Skin of body (tissue), 2 donors: Measurements from ENCODE around the gene LIMA1. TPM values are rescaled to one million over a fixed set of nuclear protein-coding genes. Genes with fewer than 3 reads are reported as not detected.
"Not testable (repeated sequence)": the region's sequence is repeated elsewhere in the genome, so short reads cannot be mapped to it uniquely, and the experiment has no call there.

Experiments
- DNase-seq: peaks from one replicate; lab custom pipeline; 2025; lab: John Stamatoyannopoulos, UW
- total RNA-seq: library from RNA; depleted of rRNA; stranded (reverse); fragments of >200 nt; gene quantifications from one replicate; pipeline ENCODE4 v1.2.3, GENCODE V29; 2014

The LIMA1 gene
- total RNA-seq, 1 donor from 2014 or later, result 84.0 TPM

DNA sequence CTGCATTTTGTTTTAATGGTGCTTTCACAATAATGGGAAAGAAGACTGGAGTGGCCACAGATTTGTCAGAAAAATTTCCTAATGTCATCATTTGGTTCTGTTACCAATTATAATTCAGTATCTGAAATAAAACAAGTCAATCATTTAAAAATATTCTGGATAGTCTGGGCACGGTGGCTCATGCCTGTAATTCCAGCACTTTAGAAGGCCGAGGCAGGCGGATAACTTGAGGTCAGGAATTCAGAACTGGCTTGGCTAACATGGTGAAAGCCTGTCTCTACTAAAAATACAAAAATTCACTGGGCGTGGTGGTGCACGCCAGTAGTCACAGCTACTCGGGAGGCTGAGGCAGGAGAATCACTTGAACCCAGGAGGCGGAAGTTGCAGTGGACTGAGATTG lies 4.0 kb upstream of the LIMA1 start:
- no peak for DNase-seq

DNA sequence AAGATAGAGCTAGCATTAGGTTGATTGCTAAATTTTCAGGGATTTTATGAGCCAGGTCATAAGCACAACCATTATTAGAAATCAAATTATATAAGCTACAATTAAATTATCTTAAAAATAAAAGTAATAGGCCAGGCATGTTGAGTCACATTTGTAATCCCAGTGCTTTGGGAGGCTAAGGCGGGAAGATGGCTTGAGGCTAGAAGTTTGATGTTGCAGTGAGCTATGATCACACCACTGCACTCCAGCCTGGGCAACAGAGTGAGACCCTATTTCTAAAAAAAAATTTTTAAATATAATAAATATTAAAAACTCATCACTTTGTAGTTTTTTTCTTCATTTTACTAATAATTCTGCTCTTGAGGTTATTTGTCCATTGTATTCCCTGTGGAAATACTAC lies 1.9 kb upstream of the LIMA1 start:
- no peak for DNase-seq

DNA sequence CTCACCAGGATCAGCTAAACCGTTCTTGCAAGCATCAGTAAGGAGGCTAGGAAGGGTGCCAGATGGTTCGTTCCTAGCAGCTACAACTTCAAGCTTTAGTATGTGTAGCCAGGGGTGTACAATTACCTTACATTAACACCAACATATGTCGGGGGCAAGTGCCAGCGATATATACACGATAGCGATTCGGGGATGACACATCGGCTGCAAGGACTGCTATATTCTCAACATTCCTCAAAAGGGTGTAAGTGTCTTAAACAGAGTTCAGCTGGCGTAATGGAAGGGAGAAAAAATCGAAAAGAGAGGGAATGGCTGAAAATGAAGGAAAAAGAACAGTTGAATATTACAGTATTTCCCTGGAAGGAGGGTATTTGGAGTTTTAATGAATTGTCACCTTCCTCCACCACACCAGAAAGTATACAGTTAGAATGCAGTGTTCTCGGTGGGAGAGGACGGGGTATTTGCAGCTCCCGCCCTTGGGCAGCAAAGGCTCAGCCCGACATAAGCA lies 545 bp downstream of the LIMA1 start:
- DNase-seq, result peak; percentile 81

DNA sequence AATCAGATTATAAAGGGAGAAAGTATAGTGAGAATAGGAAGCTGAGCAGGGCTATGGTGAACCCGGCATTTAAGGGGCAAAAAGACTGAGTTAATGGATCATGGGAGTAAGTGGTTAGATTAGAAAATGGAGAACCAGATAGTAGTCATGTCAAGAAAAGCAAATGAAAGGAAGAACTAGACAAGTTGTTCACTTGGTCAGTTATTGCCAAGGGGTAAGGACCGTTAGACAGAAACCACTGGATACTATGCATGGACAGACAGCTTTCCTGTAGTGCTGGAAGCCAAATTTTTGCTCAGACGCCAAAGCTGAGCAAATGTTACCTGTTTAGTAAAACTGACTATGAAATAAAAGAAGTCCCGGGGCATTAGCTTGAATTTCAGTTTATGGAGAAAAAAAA lies 3.8 kb downstream of the LIMA1 start:
- DNase-seq, result no peak

DNA sequence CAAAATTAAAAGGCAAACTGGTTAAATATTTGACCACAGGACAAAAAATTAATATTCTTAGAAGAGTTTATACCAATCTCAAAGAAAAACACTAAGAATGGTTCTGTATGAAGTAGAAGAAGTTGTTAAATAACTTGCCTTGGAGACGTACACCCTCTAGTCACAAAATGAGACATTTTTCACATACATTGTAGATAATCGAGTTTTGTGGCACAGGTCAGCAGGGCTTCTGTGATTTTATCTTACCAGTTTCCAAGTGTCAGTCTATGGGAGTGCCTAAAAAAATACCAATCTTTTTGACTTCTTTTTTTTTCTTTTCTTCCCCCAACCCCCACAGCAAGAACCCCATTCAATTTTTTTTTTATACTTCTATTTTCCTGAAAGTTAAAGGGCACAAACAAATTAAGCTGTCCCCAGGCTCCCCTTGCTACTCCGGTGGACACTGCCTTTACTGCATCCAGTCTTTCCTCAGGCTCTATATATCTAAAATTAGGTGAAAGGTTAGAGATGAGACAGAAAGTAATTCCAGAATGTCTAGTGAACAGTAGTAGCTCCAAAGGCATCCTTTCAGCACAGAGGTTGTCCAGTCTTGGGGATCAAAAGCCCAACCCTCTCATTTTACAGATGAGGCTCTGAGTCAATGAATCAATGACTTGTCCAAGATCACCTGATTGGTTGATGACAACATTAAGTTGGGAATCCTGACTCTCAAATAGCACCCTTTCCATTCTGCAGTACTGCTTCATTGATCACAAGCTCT lies 6.2 kb downstream of the LIMA1 start:
- no peak for DNase-seq

DNA sequence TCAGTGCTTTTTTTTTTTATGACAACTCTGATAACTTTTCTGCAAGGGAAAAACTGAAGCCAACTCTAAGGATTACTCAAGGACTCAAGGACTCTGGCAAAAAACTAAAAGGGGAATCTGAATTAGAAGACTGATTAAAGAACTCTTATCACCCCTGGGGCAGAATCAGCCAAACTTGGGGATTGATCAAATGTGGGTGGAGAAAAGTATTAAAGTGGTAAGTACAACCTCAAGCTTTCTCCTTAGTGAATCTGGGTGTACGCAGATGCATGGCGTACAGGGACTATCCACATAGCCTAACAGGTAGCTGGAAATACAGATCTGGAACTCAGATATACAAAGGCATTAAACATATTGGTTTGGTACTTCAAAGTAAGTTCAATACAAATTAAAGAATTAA lies 7.3 kb downstream of the LIMA1 start:
- DNase-seq, result no peak

DNA sequence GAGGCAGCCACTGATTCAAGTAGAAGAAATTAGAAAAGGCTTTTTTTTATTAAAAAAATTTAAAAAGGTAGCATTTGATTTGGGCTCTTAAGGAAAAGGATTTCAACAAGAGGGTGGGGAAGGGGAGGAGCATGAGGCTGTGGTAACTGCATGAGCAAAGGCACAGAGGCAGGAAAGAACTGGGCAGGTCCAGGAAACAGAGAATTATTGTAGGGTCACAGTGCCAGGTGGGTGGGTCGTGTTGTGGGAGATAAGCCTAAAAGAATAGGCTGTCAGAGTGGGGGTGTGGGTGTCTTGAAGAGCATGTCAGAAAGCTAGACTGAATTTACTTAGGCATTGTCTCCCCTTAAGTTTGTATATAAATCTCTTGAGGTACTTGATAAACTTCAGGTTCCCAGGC lies 7.8 kb downstream of the LIMA1 start:
- no peak for DNase-seq

DNA sequence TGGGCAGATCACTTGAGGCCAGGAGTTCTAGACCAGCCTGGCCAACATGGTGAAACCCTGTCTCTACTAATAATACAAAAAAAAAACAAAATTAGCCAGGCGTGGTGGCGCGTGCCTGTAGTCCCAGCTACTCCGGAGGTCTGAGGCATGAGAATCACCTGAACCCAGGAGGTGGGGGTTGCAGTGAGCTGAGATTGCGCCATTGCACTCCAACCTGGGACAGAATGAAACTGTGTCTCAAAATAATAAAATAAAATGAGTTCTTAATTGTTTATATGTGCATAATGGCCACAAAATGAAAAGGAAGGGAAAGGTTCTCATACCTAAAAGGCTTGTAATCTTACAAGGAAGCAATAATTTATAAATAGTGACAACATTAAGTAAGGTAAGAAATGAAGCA lies 8.2 kb downstream of the LIMA1 start:
- DNase-seq, result not testable (repeated sequence)

DNA sequence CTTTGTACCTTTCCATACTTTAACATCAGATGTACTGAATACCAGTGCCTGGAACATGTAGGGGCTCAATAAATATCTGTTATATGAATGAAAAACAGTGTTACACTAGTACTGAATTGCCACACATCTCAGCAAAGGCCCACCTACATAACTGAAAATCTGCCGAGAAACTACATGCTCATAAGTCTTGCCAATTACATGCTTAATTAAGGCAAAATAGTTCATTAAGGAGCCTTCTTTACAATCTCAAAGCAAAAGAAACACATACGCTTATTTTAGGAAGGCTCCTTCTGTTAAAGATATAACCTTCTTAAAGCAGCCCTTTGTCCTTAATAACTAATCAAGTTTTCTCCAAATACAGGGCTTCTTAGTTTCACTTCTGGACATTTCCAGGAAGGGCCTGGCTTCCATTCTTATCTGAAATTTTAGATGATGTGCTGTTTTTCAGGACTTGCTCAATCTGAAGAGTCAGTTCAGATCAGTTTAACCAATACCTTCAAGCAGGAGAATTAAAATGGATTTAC lies 11.5 kb downstream of the LIMA1 start:
- no peak for DNase-seq

DNA sequence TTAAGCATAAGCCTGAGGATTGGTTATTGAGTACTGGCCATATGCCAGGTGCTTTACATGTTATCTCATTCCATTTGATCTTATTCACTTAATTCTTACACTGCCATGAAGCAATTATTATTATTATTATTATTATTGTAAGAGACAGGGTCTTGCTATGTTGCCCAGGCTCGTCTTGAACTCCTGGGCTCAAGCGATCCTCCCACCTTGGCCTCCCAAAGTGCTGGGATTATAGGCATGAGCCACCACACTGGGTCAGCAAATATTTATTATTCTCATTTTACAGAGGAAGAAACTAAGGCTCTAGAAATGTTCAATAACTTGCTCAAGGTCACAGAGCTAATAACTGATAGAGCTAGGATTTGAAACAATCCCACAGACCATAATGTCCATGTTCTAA lies 14.8 kb downstream of the LIMA1 start:
- DNase-seq, result no peak

DNA sequence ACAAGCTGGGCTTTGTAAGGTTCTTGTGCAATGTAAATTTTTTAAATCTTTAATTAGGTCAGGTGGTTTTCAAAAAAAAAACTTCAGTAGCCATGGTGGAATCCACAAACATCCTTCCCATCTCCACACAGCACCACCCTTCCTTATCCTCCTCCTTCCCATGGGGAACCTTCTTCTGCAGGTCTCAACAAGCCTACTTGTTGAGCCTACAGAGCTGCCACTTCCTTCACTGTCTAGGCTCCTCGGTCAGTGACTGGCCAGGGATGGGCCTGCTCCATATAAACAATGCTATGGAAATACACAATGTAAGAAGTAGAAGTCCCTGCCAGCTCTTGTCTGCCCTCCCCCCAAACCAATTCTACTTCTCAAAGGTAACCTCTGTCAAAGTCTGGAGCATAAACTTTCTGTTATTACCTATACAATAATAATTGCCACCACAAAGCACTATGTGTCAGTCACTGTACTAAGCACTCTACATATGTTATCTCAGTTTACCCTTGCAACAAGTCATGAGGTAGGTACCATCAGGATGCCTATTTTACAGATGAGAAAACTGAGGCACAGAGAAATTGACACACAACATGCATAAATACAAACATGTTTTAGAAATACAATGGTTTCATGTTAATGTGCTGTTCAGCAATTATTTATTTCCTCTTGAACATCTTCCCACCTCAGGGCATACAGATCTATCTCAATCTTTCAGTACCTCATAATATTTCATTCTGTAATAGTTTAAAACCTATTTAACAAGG lies 17.4 kb downstream of the LIMA1 start:
- no peak for DNase-seq

DNA sequence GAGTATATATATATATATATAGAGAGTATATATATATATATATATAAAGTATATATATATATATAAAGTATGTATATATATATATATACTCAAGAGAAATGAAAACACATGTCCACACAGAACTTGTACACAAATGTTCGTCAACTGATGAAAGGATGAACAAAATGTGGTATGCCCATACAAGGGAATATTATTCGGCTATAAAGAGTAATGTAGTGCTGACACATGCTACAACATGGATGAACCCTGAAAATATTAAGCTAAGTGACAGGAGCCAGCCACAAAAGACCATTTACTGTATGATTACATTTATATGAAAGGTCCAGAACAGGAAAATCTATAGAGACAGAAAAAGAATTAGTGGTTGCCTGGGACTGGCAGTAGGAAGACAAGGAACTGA lies 19.5 kb downstream of the LIMA1 start:
- DNase-seq, result no peak

DNA sequence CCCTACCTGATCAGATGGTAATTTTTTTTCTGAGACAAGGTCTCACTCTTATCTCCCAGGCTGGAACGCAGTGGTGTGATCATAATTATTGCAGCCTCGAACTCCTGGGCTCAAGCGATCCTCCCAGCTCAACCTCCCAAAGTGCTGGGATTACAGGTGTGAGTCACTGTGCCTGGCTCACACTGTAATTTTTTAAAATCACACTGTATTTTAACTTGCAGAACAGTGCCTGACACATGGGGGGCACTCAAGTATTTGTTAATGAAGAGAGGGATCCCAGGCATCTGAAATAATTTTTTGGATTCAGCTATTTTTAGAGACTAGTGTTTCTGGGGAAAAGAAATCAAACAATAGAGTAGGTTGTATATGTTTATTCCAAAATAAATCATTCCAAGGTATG lies 21.7 kb downstream of the LIMA1 start:
- DNase-seq, result no peak

DNA sequence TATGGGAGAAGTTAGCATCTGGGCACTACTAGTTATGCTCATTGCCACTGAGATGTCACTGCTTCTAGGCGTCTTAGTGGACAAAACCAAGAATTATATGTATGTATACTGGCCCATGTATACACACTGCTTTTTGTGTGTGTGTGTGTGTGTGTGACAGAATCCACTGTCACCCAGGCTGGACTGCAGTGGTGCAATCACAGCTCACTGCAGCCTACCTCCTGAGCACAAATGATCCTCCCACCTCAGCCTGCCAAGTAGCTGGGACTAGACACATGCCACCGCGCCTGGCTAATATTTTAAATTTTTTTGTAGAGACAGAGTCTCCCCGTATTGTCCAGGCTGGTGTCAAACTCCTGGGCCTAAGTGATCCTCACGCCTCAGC lies 25.2 kb downstream of the LIMA1 start:
- DNase-seq, result no peak

DNA sequence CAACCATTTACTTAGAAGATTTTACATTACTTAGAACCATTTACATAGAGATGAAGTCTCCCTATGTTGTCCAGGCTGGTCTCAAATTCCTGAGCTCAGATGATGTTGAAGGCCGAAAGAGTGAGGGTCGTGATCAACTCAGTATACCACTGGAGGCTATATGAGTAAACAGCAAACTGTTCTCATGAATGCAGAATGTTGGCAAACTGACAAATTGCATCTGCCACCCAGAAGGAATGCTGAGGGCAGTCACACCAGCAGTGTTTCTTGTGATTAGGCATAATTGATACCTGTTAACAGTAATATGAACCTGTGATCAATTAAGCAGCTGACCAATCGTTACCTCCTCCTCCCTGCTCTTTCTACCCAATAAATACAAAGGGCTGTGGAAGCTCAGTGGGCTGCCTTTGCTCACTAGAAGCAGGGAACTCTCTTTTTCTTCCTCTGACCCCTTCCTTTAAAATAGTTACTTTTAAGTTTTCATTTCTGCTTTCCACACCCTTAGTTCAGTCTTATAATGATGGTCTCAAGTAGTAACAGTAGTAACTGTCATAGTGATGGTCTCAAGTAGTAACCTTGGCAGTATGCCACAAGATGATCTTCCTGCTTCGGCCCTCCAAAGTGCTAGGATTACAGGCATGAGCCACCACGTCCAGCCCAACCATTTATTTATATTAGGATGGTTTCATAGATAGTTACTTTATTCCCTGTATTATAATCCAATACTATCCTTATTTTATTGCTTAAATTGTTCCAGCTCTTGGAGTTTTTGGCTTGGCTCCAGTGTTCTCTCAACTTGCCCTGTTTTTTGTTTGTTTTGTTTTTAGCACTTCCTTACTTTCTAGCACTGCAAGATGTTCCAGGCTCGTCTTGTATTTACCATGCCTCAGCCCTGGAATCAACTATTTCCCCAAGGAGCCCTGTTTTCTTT lies 25.8 kb downstream of the LIMA1 start:
- DNase-seq, result peak; percentile 88

DNA sequence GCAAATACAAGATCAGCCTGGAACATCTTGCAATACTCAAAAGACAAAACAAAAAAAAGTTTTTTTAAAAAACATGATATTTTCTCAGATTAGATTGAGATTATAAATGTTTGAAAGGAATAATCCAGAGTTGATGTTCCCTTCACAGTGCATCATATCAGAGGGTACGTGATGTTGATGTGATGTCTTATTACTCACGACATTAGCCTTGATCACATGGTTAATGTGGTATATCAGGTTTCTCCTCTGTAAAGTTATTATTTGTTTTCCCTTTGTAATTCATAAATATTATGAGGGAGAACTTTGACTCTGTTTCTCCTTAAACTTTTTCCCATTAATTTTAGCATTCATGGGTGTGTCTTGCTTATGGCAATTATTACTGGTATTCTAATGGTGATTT lies 26.6 kb downstream of the LIMA1 start:
- no peak for DNase-seq

DNA sequence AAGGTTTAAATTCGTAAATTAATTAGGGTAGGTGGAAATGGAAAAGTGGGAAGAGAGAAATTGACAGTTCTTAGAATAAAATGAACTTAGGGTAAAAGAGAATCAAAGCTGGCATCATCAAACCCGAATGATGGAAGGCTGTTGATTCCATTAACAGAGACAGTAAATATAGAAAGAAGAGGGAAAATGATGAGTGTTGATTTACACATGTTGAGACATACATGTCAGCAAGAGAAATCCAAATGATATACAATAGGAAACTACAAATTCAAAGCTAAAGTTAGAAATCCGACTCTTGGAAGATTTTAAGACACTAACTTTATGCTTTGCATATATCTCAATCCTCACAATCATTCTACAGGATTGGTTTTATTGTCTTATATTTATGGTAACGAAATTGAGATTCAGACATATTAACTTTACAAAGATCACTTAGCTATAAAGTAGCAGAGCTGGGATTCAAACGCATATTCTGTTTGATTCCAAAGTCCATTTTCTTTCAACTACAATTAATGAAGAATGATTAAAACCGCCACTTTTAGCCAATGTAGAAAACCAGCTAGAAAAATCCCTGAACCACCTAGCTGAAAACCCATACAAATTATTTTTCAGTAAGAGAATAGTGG lies 30.2 kb downstream of the LIMA1 start:
- no peak for DNase-seq

DNA sequence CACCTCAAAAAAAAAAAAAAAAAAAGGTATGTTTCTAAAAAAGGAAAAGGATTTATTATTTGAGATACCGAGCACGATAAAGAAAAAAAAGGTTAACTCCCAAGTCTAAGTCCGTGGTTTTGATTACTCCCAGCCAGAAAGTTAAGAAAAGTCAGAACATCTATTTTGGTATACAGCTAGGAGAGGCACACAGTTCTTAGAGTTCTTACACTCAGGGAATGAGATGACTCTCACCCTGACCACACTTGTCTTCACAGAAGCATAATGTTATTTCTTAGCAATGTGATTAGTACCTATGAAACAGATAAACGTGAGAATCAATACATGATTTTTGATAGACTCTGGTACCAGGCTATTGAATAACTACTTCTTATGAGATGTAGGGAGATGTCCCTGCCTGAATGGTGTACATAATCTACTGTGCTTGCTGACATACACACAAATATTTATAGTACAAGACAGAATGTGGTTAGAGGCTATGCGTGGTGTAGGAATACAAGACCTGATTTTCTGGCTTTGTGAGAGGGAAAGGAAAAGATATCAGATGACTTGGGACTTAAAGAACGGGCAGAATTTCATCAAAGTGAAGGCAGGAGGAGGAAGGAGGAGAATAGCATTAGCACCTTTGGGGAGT lies 31.6 kb downstream of the LIMA1 start:
- DNase-seq, result peak; percentile 35

DNA sequence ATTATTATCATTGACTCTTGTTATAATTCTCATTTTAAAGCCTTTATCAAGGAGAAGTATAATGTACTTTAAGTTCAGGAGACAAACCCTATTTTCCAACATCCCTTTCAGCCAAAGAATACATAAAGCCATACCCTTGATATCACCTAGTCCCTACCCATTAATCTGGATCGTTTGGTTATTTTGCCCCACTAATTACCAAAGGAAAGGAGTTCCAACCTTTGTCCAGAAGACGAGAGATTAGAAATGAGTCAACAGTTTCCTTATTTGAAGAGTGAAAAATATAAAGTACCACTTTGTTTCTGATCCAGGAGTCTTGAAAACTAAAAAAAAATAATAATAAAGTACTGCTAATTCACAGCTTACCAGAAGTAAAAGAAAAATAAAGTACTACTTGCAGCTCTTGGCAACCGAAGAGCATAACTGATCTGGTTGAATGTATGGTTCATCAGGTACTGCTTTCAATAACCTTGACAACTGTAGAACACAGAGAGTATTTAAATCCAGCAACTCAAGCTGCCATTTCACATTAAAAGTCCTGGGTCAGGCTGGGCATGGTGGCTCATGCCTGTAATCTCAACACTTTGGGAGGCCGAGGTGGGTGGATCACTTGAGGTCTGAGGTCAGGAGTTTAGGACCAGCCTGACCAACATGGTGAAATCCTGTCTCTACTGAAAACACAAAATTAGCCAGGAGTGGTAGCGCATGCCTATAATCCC lies 33.7 kb downstream of the LIMA1 start:
- DNase-seq, result no peak

DNA sequence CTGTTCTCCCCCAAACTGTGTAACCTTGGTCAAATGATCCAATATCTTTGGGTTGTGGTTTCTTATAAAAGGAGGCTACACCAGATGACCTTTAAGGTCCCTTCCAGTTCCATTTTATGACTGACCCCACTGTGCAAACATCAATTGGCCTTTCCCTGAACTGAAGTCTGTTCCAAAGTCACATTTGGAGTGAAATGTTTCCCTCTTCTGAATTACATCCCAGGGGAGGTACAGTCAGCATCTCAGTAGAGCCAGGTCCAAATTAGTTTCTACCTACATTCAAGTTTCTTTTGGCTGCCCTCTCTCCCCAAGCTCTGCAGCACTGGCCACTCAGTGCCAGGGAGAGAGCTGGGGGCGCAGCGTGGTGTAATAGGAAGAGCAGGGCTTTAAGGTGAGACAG lies 34.4 kb downstream of the LIMA1 start:
- no peak for DNase-seq
